DOHH2 (cell line): Measurements from ENCODE around the gene CASKIN1.
A peak's percentile ranks its signal among the peaks of the same experiment; 100 is the strongest.

Experiments used
- H3F3A ChIP-seq: fragments of 200-600 bp; sonication (generic), shearing (Covaris generic); 2 replicates; pipeline ENCODE4 v1.6.0; 2016; ENCODE audit warnings: antibody characterized with exemption, mild to moderate bottlenecking; ENCODE audit not compliant: control insufficient read depth, insufficient read depth
- H3K27ac ChIP-seq: fragments of 200-600 bp; sonication (generic); 2 replicates; pipeline ENCODE4 v1.5.1; 2014; ENCODE audit warnings: low read depth, mild to moderate bottlenecking, low read length, moderate library complexity
- H3K27me3 ChIP-seq: fragments of 200-600 bp; sonication (generic); 2 replicates; pipeline ENCODE4 v1.6.1; 2014; ENCODE audit warnings: mild to moderate bottlenecking, low read length, mixed read lengths; ENCODE audit not compliant: control insufficient read depth
- H3K36me3 ChIP-seq: fragments of 200-600 bp; sonication (generic); 2 replicates; pipeline ENCODE4 v1.6.1; 2014; ENCODE audit warnings: mild to moderate bottlenecking, low read length, moderate library complexity, mixed read lengths; ENCODE audit not compliant: control insufficient read depth
- H3K4me1 ChIP-seq: fragments of 200-600 bp; sonication (generic); 2 replicates; pipeline ENCODE4 v1.6.1; 2014; ENCODE audit warnings: mild to moderate bottlenecking, low read length, mixed read lengths; ENCODE audit not compliant: control insufficient read depth
- H3K4me2 ChIP-seq: fragments of 200-600 bp; sonication (generic); 2 replicates; pipeline ENCODE4 v1.6.0; 2014; ENCODE audit warnings: mild to moderate bottlenecking, low read length, moderate library complexity
- H3K4me3 ChIP-seq: fragments of 200-600 bp; sonication (generic); 2 replicates; pipeline ENCODE4 v1.5.1; 2014; ENCODE audit warnings: mild to moderate bottlenecking, low read length, mixed read lengths
- H3K79me2 ChIP-seq: fragments of 200-600 bp; sonication (generic); 2 replicates; pipeline ENCODE4 v1.6.1; 2014; ENCODE audit warnings: mild to moderate bottlenecking, low read length, mixed read lengths; ENCODE audit not compliant: control insufficient read depth
- H3K9me2 ChIP-seq: fragments of 200-600 bp; sonication (generic); replicated peaks from 2 replicates; pipeline ENCODE4 v1.6.1; 2014; ENCODE audit warnings: mild to moderate bottlenecking, low read length, mixed read lengths; ENCODE audit not compliant: control insufficient read depth
- H3K9me3 ChIP-seq: fragments of 200-600 bp; sonication (generic); 2 replicates; pipeline ENCODE4 v1.6.1; 2014; ENCODE audit warnings: antibody characterized with exemption, low read length, mixed read lengths; ENCODE audit not compliant: control insufficient read depth, insufficient read depth
- H4K20me1 ChIP-seq: fragments of 200-600 bp; sonication (generic); 2 replicates; pipeline ENCODE4 v1.6.0; 2014; ENCODE audit warnings: low read depth, mild to moderate bottlenecking, antibody characterized with exemption, low read length, moderate library complexity; ENCODE audit not compliant: control insufficient read depth, insufficient read depth
- CTCF ChIP-seq: fragments of 200-600 bp; sonication (generic); IDR thresholded peaks from one replicate; pipeline ENCODE4 v1.5.1; 2014; ENCODE audit warnings: antibody characterized with exemption, mild to moderate bottlenecking, low read depth, low read length; ENCODE audit not compliant: poor library complexity, severe bottlenecking
- EZH2phosphoT487 ChIP-seq: fragments of 200-600 bp; sonication (generic); IDR thresholded peaks from 2 replicates; pipeline ENCODE4 v1.6.1; 2017; ENCODE audit warnings: borderline replicate concordance, mild to moderate bottlenecking, antibody characterized with exemption, low read length, moderate library complexity, mixed read lengths

CASKIN1 gene

GRCh38 chr16:2158262-2158638, 38.2 kb downstream of the CASKIN1 start:
- no peak overlapping the region for H3K27ac ChIP-seq
- H4K20me1 ChIP-seq = peaks cover 14% of the 10 kb centered on the region
- H3K4me2 ChIP-seq = peak overlapping the region; percentile 95; the same call in 1 of the 2 replicates
- H3K4me1 ChIP-seq = peaks cover 50% of the 10 kb centered on the region
- no peak overlapping the region; the same call in 1 of the 2 replicates for H3K4me3 ChIP-seq
- peaks cover 20% of the 10 kb centered on the region for H3F3A ChIP-seq
- peaks cover 6% of the 10 kb centered on the region; the same call in 1 of the 2 replicates for H3K27me3 ChIP-seq
- H3K36me3 ChIP-seq = peaks cover 61% of the 10 kb centered on the region
- no peaks in the 10 kb centered on the region for H3K9me2 ChIP-seq
- peaks cover 94% of the 10 kb centered on the region for H3K79me2 ChIP-seq
- TF ChIP-seq EZH2phosphoT487 (no peak), CTCF (no peak)
- H3K9me3 ChIP-seq = peaks cover 8% of the 10 kb centered on the region; the same call in 1 of the 2 replicates

GRCh38 chr16:2157480-2158261, 38.7 kb downstream of the CASKIN1 start:
- Histone ChIP-seq H4K20me1 (peaks cover 19% of the 10 kb centered on the region), H3F3A (peaks cover 24% of the 10 kb centered on the region), H3K4me2 (peak overlapping the region; percentile 95), H3K27me3 (peaks cover 6% of the 10 kb centered on the region; the same call in 1 of the 2 replicates), H3K4me1 (peaks cover 56% of the 10 kb centered on the region), H3K9me3 (peaks cover 5% of the 10 kb centered on the region; the same call in 1 of the 2 replicates), H3K27ac (no peak overlapping the region), H3K36me3 (peaks cover 61% of the 10 kb centered on the region), H3K4me3 (peak overlapping the region; percentile 99; the same call in 1 of the 2 replicates), H3K9me2 (no peaks in the 10 kb centered on the region), H3K79me2 (peaks cover 94% of the 10 kb centered on the region)
- no peak for TF ChIP-seq EZH2phosphoT487
- TF ChIP-seq CTCF = no peak

- H3K4me2 ChIP-seq = peak overlapping the region; percentile 95
- no peaks in the 10 kb centered on the region for H3K9me2 ChIP-seq
- H4K20me1 ChIP-seq = peaks cover 20% of the 10 kb centered on the region
- H3K79me2 ChIP-seq = peaks cover 91% of the 10 kb centered on the region
- H3K27ac ChIP-seq = no peak overlapping the region
- H3K36me3 ChIP-seq = peaks cover 62% of the 10 kb centered on the region
- no peaks in the 10 kb centered on the region; the same call in 1 of the 2 replicates for H3K9me3 ChIP-seq
- H3K4me3 ChIP-seq = peak overlapping the region; percentile 99
- H3F3A ChIP-seq = peaks cover 32% of the 10 kb centered on the region
- TF ChIP-seq EZH2phosphoT487 (no peak), CTCF (no peak)
- H3K27me3 ChIP-seq = peaks cover 6% of the 10 kb centered on the region; the same call in 1 of the 2 replicates
- H3K4me1 ChIP-seq = peaks cover 64% of the 10 kb centered on the region
Observed at GRCh38 chr16:2156849-2157224, 39.6 kb downstream of the CASKIN1 start.
